ENCODE measurements around the gene FER. TPM values are rescaled to one million over a fixed set of nuclear protein-coding genes. Genes with fewer than 3 reads are reported as not detected.
"Not testable (repeated sequence)": the region's sequence is repeated elsewhere in the genome, so short reads cannot be mapped to it uniquely, and the experiment has no call there.

The FER gene
- total and polyA plus RNA-seq, 8 donors: 1.4 to 15.3 (median 6.2) TPM

DNA sequence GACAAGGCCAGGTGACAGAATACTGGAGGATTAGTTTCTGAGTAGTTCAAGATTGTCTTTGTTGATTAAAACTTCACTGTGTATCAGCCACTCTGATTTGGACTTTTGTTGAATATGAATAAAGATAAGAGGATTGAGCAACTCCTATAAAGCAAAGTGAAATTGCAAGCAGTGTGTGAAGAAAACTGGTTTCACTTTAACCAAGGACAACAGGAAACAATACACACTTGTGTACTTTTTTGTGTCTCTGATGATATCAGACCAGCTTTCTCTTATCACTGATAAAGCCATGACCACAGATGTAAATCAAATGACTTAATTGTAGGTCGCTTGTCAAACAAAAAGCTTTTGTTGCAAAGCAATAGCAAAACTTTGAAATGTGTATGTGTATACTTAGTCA is 268.6 kb downstream of the FER start:
- FAIRE-seq: peak; percentile 5
- TF ChIP-seq, protein P1, sequence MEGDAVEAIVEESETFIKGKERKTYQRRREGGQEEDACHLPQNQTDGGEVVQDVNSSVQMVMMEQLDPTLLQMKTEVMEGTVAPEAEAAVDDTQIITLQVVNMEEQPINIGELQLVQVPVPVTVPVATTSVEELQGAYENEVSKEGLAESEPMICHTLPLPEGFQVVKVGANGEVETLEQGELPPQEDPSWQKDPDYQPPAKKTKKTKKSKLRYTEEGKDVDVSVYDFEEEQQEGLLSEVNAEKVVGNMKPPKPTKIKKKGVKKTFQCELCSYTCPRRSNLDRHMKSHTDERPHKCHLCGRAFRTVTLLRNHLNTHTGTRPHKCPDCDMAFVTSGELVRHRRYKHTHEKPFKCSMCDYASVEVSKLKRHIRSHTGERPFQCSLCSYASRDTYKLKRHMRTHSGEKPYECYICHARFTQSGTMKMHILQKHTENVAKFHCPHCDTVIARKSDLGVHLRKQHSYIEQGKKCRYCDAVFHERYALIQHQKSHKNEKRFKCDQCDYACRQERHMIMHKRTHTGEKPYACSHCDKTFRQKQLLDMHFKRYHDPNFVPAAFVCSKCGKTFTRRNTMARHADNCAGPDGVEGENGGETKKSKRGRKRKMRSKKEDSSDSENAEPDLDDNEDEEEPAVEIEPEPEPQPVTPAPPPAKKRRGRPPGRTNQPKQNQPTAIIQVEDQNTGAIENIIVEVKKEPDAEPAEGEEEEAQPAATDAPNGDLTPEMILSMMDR (IDR thresholded peaks at IDR 0.05): no peak
- Histone ChIP-seq H3K27ac (peak overlapping the region in 2 of 4 donors; percentile 6 to 9), H3K9me3 (no peaks in the 10 kb centered on the region), H3K27me3 (no peaks in the 10 kb centered on the region), H3K4me3 (no peak overlapping the region), H3K36me3 (no peaks in the 10 kb centered on the region), H3K4me1 (peaks cover 9 to 20% (median 13%) of the 10 kb centered on the region in 3 donors)
- ATAC-seq: peak; percentile 43 to 84 (median 82)
- intact Hi-C loops (cut with DNase I): no loop called here
- 54 to 55% methylated on average over 1 of the region's 1 CpG for WGBS, 2 donors
- DNase-seq: no peak

DNA sequence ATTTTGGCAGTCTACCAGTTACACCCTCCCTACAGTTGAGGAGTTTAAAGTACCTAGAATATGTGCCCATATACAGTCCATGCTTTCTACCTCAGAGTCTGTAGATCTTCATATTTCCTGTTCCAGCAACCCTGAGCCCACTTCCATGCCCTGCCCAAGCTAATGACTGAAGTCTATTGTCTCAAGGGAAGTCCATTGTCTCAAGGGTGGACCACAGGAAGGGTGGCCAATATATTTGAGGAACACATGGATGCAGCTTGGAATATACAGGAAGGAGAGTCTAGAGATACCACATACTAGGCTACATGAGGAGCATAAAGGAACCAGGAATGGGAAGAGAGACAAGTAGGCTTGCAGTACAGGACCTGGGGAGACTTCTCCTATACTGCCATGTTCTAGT is 274.4 kb downstream of the FER start:
- FAIRE-seq (no peak), DNase-seq (no peak), ATAC-seq (no peak)
- no peaks in the 10 kb centered on the region for H3K36me3 ChIP-seq
- H3K4me1 ChIP-seq: peaks cover 0 to under 1% (median 0%) of the 10 kb centered on the region in 3 donors
- H3K4me3 ChIP-seq: no peak overlapping the region
- no peak overlapping the region for H3K27ac ChIP-seq
- intact Hi-C loops (cut with DNase I): no loop called here
- H3K9me3 ChIP-seq: no peaks in the 10 kb centered on the region
- TF ChIP-seq, protein P1 (IDR thresholded peaks at IDR 0.05): no peak
- H3K27me3 ChIP-seq: no peaks in the 10 kb centered on the region

DNA sequence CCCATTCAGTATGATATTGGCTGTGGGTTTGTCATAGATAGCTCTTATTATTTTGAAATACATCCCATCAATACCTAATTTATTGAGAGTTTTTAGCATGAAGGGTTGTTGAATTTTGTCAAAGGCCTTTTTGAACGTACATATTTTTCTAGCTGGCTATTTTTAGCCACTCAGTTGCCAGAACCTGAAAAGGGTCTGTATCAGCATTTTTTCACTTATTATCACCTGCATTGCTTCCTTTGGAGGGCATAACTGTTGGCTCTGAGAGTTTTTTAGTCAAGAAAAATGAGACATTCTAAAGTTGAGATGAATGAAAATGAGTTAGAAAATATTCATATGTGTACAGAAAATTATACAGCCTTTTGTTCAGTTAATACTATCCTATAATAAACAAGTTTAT is 278.0 kb downstream of the FER start:
- H3K4me1 ChIP-seq; H3K4me3 ChIP-seq; H3K36me3 ChIP-seq; H3K9me3 ChIP-seq; ATAC-seq; intact Hi-C loops (cut with DNase I); H3K27me3 ChIP-seq; H3K27ac ChIP-seq; DNase-seq; FAIRE-seq: not testable (repeated sequence)
- WGBS, 2 donors: 42 to 64% methylated on average over 1 of the region's 1 CpG

DNA sequence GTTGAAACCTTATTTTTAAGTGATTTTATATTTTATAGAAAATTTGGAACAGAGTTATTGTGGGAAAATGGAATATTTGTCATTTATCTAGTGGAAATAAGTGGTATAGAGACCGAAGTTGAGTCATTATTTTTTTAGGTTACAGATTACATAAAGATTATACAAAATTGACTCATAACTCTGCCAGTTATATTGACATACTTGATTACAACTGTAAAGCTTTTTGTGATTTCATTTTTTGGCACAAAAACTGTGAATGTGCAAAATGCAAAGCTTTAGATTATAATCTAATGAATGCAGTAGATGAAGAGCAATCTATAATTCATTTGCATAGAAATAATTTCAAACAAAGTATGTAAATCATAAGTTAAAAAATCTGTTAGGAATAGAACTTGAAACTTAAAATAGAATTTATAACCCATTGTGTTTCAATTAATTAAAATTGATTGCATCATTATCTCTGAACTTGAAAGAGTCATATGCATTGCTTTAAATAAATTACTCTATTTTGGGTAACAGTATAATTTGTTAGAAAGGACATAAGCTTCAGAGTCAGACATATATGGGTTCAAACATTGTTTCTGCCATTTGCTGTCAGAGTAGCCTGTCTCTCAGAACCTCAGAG is 280.4 kb downstream of the FER start:
- TF ChIP-seq, protein P1 (IDR thresholded peaks at IDR 0.05): no peak
- WGBS, 2 donors: 67 to 78% methylated on average over 1 of the region's 1 CpG
- H3K27me3 ChIP-seq: no peaks in the 10 kb centered on the region
- no peaks in the 10 kb centered on the region for H3K36me3 ChIP-seq
- H3K27ac ChIP-seq: no peak overlapping the region
- DNase-seq (no peak), FAIRE-seq (no peak), ATAC-seq (no peak)
- intact Hi-C loops (cut with DNase I): no loop called here
- H3K9me3 ChIP-seq: no peaks in the 10 kb centered on the region
- no peak overlapping the region for H3K4me3 ChIP-seq
- no peaks in the 10 kb centered on the region for H3K4me1 ChIP-seq

DNA sequence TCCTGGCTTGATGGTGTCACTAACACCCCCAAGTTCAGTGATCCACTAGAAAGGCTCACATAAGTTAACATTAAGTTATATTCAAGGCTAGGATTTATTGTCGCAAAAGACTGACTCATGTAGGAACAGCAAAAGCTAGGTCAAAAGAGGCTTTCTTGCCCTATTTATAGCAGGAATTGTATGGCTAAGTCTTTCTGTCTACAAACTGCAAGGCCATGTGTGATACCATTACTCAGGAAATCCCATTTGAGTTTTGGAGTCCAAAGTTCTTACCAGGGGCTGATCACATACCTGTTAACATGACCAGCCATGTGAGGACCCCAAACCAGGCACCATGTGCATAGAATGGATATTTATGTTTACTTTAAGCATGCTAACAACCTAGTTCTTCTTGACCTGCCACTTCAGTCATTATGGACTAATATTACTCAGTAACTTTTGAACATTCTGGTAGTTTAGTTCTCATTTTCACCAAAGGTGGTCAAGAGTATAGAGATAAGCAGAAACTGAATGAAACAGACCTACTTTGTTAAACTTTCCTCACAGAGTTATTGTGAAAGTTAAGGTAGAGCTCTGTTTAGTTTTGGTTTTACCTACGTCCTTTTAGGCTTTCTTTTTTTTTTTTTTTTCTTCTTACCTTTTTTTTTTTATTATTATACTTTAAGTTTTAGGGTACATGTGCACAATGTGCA is 281.1 kb downstream of the FER start:
- Histone ChIP-seq H3K4me1 (no peaks in the 10 kb centered on the region), H3K36me3 (no peaks in the 10 kb centered on the region), H3K27me3 (no peaks in the 10 kb centered on the region), H3K27ac (no peak overlapping the region), H3K9me3 (no peaks in the 10 kb centered on the region), H3K4me3 (no peak overlapping the region)
- TF ChIP-seq, protein P1 (IDR thresholded peaks at IDR 0.05): no peak
- WGBS, 2 donors: 92 to 95% methylated on average over 2 of the region's 2 CpGs
- no peak for ATAC-seq
- intact Hi-C loops (cut with DNase I): no loop called here
- FAIRE-seq: no peak
- no peak for DNase-seq

Measured in pancreas (tissue), 10 donors.